NCI-H1417 treated with DMSO at 0.1 percent for 48 hours (cell line): ENCODE data around the gene BCO2.

Experiments
- DNase-seq: peaks from one replicate; lab custom pipeline; 2025; lab: John Stamatoyannopoulos, UW

Gene BCO2

DNA sequence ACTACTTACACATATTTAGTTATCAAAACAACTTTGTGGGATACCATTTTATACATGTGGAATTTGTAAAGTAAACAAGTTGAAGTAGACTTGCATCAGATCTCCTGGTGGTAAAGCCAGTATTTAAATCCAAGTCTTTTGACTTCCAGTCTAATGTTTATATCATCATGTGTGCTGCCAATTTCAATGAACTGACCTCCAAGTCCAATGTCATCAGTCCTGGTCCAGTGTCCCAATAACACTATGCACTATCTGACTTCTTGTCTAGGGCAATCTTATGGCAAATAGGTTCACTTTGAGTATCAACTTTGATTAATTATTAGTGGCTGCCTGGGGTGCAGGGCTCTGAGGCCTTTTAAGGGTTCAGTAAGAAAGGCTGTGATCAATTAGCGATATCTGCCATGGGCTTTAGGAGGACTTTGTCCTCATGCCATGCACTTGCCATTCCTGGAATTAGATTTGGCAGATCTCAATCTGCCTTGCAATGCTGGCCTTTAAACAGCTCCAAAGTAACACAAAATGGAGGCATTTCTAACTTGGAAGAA, 41.3 kb downstream of the BCO2 start:
- DNase-seq, result no peak

DNA sequence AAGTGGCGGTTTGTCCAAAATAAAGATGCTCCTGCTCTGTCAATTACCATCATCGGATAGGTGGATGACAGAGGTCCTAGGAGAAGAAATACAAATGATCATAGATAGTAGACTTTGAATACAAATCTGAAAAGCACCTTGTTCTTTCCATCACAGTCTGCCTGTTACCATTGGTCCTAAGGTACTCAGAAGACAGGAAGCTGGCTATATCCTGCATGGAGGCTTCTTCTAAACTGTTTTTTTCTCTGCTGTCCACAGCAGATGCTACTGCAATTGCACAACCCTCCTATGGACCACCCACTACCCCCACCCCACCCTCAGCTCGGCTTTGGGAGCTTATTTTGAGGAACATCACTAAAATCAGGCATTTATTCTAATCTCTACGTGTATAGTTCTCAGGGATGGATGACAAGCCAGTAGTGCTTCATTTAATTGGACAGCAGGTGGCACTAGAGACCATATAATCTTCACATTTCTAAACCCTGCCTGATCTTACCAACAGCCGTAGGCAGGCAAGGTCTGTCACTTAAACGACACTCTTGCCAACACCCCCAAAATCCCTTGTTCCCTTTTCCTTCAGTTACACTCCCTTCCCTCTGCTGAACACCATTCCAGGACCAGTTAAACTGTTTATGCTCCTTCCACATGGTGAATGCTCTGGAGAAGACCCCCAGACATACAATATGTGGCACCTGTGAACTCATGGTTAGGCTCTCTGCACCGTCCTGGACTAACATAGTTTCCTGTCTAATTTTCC, 44.3 kb downstream of the BCO2 start:
- DNase-seq, result peak; percentile 29

DNA sequence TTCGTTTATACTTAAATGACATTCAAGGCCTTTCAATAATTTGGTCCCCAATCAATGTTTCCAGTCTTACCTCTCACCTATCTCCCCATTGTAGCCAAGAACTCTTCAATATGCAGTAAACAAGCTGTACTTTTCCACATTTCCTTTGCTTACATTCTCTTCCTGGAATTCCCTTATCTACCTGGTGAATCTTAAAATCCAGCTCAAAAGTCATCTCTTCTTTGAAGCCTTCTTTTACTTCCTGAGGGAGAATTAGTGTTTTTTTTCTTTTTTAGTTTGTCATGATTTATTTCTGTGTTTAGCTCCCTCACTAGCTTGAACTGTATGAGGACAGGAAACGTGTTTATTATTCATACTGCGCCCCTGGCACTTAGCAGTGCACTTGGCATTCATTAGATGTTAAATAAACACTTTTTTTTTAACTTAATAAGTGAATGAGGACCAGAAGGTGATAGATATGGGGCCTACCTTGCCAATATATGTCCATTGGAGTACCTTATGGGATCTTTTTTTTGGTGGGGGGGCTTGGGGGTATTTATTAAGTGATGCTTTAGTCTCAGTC, 46.0 kb downstream of the BCO2 start:
- DNase-seq, result no peak

DNA sequence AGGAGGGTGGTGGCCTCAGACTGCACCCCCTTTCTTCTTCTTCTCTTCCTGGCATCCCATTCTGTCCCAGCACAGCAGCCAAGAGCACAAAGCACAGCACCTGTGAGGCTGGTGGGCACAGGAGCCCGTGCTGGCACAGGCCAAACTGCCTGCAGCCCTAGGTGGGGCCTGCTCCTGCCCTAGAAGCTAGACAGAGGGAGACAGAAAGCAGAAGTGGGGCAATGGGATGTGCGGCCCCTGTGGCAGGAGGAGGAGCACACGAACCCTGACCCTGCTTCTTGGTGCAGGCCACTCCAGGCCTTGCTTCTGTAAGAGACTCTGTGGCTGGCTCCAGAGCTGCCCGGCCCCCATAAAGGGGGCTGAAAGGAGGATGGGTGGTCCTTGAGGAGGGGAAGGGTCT, 47.0 kb downstream of the BCO2 start:
- DNase-seq, result no peak

DNA sequence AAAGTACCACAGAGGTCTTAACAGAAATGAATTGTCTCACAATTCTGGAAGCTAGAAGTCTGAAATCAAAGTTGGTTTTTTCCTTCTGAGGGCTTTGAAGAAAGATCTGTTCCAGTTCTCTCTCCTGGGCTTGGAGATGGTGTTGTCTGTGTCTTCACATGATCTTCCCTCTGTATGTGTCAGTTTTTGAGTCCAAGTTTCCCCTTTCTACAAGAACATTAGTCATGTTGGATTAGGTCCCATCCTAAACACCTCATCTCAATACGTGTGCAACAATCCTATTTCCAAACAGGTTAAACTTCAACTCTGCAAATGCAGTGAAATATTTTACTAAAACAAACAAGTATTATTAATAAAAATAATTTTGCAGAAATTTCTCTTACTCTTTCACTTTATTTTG, 47.8 kb downstream of the BCO2 start:
- no peak for DNase-seq

DNA sequence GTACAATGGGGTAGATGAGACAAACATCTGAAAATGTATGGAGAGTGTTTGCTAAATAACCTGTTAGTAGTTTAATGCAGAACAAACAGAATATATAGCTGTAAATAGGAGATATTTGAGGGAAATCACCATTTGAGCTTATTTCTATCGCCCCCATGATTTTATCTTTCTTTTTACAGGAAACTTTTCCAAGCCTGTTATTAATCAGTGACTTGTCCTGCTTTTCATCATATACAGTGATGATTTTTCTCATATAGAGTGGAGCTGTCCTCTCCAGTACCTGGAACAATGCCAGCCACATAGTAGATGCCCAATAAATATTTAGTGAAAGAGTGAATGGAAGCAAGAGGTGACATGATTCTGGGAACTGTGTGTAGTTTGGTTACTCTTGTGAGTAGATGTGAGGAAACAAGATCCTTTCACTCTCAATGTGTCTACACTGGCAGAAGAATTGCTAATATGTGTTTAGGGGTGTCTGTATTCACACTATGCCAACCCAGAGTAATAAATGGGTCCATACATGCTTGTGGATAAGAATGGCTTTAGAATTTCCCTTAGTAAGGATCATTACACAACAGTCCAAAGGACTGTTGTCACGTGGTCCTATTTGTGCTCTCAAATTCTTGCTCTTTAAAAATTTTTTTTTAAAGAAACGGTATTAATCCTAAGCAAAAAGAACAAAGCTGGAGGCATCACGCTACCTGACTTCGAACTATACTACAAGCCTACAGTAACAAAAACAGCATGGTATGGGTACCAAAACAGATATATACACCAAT, 48.6 kb downstream of the BCO2 start:
- no peak for DNase-seq

DNA sequence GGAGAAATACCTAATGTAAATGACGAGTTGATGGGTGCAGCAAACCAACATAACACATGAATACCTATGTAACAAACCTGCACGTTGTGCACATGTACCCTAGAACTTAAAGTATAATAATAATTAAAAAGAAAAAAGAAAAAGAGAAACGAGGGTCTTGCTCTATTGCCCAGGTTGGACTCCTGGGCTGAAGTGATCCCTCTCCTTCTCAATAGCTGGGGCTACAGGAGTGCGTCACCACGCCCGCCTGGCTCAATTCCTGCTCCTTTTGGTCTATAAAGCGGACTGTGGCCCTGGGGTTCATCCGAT, 50.4 kb downstream of the BCO2 start:
- DNase-seq, result no peak

DNA sequence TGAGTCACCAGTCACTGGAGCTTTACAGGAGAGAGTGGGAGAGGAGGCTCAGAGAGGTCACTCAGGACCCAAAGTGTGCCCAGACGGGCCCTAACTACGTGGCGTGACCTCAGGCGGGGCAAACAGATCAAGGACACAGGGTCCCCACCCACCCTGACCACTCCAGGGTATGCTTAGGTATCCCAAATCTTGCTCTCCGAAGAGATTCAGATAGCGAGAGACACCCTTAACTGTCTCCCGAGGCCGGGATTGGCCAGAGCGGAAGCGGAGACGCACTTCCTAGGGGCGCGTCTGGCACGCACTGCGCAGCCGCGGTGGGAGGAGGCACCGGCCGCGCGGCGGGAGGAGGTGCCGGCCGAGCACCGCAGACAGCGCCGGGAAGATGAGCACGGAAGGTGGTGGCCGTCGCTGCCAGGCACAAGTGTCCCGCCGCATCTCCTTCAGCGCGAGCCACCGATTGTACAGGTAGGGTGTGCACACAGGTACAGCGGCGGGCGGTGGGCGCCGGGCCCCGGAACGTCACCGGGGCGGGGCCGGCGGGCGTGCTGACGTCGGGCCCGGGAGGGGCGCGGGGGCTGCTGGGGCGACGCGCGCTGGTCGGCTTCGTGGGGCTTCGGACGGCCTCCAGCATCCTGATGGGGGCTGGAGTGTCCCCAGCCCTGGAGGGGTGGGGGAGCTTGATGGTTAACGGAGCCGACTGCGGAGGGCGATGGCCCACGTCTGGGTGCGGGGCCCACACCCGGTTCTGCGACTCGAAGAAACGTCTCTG, 50.9 kb downstream of the BCO2 start, which contains the start of gene PTS:
PTS (plus strand) TSS at position 367 of the 769 bp plus-strand sequence; CDS start at position 383, 16 bp downstream.
- peak; percentile 27 for DNase-seq

DNA sequence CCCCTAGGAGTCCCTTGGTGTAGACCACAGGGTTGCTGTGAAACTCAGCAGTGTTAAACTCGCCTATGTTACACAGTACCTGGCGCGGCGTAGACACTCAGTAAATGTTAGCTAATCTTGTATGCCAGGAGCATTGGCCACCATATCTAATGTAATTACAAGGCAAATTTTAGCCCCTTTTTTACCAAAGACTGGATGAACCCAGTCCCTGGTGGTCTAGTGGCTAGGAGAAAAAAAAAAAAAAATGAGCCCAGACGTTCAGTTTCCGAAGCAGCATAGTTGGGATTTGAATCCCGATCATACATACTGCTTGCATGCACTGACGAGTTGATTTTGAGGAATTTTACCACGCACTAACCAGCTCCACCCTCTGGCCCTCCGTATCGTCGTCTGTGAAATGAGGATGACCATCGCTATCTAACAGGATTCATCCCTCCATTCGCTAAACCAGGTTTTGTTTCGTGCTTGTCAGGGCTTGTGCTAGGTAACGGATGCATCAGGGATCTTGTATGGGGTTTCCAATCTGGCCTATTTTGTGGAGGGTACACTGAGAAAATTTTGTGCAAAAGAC, 51.6 kb downstream of the BCO2 start:
- DNase-seq, result no peak

DNA sequence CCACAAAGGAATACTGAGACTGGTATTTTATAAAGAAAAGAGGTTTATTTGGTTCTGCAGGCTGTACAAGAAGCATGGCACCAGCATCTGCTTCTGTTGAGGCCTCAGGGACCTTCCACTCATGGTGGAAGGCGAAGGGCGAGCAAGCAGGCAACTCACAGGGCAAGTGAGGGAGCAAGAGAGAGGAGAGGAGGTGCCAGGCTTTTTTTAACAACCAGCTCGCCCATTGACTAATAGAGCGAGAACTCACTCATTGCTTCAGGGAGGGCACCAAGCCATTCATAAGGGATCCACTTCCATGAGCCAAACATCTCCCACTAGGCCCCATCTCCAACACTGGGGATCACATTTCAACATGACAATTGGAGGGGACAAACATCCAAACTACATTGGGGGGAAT, 52.2 kb downstream of the BCO2 start:
- no peak for DNase-seq

DNA sequence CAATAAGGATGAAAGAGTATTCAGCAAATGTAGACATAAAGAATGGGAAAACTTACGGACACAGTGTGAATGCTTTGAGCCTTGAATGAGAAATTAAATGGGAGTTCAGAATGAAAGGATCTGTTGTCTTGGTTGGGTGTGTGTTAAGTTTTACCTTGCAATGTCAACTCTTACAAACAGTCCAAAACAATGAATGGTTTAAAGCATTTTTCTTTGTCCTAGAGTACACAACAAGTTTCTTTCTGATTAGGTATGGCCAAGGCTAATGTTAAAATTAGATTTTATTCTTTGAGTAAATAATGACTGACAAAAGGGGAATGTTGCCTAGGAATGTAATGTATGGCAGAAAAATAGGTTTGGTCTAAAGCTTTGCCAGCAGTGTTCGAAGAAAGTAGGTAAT, 53.4 kb downstream of the BCO2 start:
- no peak for DNase-seq

DNA sequence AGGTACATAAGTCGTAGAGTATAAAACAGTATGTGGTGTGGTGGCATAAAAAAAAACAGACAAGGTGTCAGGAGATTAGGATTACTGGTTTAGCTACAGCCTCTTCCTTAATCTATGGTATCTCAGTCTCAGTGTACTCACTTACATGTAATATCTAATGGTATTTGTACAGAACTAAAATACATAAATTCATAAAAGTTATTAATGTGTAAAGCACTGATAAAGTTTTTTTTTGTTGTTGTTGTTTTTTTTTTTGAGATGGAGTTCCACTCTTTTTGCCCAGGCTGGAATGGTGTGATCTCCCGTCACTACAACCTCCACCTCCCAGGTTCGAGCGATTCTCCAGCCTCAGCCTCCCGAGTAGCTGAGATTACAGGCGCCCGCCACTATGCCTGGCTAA, 53.8 kb downstream of the BCO2 start:
- no peak for DNase-seq

DNA sequence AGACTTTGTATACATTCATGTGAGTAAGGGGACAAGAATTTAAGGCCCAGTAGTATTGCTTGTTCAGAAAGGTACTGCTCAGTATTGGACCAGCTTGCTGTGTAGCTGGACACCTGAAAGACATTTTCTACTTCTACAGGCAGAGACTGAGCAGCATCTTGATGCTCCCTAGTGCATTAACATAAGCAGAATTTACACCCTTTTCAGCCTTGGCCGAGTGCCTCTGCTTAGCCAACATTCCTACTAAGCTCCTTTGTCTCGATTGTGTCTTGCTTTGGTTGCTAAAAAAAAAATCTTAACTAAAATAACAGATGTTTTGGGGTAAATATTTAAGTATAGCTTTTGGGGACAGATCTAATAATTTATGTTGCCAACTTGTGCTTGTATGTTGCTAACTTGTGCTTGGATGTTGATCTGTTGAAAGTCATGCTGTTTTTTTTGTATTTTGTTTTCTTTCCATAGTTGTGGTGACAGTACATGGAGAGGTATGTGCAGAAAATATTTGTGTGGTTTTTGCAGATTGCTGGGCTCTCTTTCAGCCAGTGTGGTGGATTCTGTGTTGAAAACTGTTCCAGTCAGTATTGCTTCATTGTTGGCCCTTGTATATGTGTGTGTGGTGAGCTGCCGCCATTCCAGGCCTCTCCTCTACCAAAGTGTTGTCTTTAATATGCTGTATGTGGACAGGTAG, 54.6 kb downstream of the BCO2 start:
- DNase-seq, result no peak

DNA sequence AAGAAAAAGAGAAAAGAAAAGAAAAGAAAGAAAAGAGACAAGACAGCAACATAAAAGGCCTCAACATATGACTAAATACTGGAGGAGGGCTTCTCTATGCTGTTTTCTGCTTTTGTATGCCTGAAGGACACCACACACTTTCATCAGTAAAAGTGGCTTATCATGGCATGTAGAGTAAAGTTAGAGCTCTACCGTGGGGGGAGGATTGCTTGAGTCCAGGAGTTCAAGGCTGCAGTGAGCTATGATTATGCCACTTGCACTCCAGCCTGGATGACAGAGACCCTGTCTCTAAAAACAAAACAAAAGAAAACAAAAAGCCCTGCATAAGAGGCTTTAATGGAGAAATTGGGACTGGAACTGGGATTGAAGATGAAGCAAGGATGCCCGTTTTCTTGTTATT, 56.6 kb downstream of the BCO2 start:
- no peak for DNase-seq

DNA sequence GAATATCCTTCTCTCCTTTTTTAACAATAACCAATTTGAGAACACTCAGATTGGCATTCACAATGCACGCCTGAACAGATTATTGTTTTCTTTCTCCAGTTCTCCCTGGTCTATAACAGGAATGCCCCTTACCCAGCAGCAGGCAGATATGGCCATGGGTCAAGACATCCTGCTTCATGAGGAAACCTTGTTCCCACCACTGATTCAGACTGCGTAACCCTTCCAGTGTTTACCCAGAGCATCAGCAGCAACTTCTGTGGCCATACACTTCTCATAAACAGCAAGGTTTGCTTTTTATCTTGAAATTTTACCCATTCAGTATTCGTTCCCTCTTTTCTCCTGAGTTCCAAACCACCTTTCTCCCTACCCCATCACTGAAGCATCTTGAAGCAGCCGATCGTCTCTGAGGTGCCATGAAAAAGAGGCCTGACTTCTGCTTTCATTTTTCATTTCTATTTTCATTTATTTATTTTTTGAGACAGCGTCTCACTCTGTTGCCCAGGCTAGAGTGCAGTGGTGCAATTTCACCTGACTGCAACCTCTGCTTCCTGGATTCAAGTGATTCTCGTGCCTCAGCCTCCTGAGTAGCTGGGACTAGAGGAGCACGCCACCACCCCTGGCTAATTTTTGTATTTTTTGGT, 60.6 kb downstream of the BCO2 start:
- DNase-seq, result no peak

DNA sequence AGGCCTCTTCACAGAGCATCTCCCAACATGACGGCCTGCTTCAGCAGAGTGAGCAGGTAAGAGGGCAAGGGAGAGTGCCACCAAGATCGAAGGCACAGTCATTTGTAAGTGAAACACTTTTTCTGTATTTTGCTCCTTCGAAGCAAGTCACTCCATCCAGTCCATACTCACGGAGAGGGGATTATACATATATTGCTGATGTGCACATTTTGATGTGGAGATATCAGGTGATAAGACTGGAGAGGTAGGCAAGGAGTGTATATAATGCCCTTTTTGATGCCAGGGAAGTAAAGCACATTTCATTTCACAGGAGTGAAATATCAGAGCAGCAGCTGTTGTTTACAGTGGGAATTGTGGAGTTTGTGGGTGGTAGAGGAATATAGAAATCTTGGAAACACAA, 62.1 kb downstream of the BCO2 start:
- DNase-seq, result no peak

DNA sequence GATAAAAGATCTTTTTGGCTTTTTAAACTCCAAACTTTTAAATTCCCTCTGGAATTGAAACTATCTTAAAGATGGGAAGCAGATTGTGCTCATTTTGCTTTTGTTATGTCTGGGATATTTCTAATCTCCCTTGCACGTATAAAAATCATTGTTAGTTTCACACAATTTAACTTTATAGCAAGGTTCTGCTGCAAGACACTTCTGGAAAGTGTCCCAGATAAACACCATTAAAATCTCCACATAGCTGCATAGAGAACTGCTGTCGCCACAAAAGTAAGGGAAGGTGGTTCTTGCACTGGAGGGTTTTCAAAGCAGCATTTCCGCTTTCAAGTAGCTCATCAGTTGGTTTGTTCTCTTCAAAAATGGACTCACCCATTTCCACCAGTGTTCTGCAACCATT, 62.7 kb downstream of the BCO2 start:
- DNase-seq, result no peak

DNA sequence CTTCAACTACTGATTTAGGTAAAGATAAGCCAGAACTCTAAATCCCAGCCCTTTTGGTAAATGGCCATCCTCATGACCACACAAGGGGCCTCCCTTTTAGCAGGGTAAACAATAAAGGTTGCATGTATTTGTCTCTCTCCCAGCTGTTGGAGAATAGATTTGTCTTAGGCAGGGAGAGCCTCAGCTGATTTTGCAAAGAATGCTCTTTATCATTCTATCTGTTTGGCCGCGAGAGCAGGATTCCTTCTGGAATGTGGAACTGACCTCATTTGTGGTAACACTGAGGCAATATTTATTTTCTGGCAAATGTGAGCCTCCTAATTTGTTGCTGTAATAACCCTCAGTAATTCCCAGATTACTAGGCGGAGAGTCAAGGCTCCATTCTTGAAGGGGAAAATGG, 66.2 kb downstream of the BCO2 start:
- DNase-seq, result no peak

DNA sequence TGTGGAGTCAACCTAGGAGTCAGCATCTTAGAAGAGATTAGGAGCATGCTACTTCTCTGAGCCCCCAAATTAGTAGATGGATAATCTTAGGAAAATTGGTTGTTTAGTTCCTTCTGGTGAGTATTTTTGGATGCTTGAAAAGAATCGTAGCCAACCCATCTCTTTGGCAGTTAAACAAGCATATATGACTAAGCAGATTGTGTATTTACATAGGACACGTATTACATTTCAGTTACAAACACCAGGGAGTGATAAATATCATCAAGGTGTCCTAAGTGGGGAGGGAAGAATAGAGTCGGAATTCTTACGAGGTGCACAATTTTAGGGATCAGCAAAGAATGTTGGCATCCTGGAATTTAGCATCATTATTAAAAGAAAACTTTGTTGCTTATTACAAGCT, 71.9 kb downstream of the BCO2 start:
- no peak for DNase-seq

DNA sequence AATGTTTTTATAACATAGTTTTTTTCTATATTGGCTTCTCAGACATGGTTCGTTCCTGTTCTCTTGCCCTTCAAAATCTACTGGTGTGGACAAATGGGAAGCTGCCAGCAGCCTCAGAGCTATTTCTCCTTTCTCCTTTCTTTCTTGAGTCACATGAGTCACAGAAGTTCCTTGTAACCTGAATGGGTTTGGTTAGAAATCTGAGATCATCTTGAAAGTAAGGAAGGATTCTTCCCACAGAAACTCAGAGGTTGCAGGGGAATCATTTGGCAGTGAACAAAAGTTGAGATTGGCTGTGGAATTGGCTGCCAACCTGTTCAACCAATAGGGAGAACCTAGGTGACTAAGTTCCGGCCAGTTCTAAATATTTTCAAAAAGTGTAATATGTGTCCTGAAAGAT, 72.9 kb downstream of the BCO2 start:
- no peak for DNase-seq
